CD4-positive, alpha-beta T cell treated with Interleukin-15 for 4 hours (primary cell): ENCODE measurements around the gene BIRC3.

Experiments used
- DNase-seq: peaks from one replicate; pipeline ENCODE4 v3.0.0-alpha.2; 2020; ENCODE audit warnings: low spot score

BIRC3 gene

DNA sequence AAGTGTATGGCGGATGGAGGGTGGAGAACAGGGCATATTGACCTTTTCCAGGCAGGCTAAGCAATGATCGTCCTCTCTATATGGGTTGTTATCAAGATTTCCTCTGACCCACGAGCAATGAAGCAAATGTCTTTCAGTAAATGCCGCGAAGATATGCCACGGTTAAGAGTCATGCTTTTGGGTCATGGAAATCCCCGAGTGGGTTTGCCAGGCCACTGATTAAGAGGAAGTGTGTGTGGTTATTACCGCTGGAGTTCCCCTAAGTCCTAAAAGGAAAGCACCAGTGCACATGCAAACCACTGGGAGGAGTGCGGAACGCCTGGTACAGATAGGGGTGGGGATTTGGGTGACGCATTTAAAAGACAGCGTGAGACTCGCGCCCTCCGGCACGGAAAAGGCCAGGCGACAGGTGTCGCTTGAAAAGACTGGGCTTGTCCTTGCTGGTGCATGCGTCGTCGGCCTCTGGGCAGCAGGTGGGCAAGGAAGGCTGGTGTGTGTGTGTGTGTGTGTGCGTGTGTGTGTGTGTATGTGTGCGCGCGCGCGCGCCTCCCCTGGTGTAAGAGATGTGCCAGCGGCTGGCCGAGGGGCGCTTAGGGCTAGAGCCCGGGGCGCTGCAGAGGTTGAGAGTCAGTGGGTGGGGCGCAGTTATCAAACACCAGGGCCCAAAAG is at the start of gene BIRC3:
Gene BIRC3, plus strand, starts transcription at position 386 of the 669 bp plus-strand sequence. CDS start 7,026 bp downstream, outside the sequence.
- DNase-seq, result peak; percentile 97

DNA sequence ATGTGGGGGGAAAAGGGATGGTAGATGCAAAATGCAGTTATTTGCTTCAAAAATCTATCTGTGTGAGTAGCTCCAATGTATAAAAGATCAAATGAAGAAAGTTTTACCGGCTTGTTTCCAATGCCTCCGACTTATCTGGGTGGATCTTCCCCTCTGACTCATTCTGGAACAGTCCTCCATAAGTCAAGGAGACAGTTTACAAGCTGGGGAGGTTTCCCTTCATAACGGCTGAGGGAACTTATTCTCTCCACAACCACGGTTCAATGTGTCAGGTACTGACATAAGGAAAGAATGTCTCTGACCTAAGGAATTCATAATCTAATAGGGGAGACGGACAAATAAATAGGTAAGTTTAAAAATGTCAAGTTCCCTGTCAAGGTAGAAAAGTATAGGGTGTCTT is 49.7 kb upstream of the BIRC3 start:
- no peak for DNase-seq

DNA sequence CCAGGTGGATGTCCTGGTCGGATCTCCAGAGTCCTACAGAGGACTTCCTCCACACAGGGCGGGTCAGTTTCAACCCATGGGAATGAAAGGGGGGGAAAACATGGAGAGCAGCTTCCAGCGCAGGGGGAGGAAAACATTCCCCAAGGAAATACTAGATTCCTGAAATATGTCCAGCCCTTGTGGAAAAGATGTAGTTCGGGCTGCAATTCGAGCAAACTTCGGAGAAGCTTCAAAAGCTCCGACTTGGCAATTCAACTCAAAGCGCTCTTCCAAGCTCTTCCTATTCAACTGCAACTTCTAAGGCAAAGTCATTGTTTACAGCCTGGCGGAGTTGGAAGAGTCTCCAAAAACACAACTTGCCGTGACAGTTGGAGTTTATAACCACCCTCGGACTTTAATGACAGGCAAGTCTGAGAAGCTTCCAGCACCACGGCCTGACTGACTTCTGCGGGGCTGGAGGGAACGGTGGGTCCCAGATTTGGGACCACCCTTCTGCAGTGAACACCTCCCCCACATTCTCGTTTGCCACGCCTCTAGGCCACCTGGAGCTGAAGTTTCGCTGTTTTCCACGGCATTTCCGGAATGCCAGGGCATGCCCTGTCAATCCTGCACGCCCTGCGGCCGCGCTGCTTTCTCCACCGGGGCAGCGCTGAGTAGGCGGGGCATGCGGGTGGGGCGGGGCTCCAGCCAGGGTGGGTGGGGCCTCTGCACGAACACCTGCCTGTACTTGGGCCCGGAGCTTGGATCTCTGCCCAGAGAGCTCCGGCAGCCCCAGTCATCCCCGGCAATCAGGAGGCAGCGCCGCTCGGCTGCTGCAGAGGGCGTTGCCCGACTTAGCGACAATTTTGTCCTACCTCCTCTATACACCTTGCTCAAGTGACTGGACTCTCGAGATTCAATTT is 49.0 kb upstream of the BIRC3 start:
- peak; percentile 84 for DNase-seq

DNA sequence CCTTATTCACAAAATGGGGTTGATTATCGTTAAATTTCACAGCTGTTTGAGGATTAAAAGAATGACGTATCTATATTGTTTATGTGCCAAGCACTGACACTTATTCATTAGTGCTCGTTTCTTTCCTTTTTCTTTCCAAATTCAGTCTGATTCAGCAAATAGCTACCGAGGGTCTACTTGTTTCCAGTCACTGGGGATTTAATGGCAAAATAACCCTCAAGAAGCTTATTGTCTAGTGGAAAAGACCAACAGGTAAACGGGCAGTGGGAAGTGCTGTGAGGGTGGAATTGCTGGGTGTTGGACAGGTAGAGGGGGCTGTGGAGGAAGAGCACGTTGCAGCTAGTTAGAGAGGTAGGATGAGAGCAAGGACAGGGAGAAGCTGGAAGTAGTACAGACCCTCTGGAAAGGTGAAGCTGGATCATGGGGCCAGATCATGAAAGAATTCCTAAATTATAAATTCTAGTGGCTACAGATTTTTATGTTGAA is 48.3 kb upstream of the BIRC3 start:
- DNase-seq, result no peak

DNA sequence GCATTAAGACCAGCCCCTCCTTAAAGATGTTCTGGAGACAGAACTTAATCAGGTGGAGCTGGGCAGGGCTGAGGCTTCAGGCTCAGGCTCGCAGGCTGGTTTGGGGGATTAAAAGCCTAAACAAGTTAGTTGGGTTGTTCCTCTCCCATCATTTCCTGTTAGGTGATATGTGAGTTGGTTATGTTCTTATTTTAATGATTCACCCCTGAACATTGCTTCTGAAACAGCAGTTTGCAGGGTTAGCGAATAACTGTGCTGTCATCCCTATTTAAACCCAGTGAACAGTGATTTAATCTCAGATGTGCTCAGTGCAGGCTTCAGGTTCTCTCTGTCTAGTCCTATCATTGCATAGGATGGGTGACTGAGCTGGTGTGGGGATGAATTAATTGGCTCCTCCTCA is 47.4 kb upstream of the BIRC3 start:
- no peak for DNase-seq

DNA sequence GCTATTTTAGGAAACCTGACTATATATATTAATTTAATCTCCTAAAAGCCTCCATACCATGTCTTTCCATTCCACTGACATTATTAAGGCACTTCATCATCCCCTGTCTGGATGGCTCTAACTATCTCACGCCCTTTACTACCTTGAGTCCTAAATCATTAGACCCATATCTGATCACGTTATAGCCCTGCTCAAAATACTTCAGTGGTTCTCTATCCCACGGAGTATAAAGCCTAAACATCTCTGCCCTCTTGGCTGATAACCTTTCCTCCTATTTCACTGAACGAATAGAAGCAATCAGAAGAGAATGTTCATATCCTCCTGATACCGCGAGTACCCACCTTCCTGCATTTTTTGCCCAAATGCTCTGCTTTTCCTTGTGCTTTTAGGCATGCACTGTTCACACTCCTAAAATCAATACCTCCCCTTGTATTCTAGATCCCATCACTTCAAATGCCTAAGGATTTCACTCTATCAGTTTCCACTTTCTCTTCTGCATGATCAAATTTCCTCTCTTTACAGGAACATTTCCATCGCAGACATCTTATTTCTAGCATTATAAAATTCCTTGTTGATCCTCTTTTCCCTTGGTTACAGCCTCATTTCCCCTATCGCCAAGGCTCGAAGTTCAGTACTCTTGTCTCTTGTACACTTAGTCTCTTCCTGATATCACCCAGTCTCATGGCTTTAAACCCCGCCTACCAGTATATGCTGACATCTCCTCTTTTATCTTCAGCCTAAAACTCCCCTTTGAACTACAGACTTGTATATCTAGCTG is 45.0 kb upstream of the BIRC3 start:
- DNase-seq, result no peak

DNA sequence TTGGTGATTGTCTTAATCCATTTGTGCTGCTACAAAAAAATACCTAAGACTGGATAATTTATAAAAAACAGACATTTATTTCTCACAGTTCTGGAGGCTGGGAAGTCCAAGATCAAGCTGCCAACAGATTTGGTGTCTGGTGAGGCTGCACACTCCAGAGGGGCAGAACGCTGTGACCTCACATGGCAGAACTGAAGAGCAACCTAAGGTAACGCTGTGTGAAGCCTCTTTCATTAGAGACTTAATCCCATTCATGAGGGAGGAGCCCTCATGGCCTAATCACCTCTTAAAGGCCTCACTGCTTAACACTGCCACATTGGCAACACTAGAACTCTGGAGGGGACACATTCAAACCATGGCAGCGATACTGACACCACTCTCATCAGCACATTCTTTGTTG is 42.7 kb upstream of the BIRC3 start:
- DNase-seq, result no peak

DNA sequence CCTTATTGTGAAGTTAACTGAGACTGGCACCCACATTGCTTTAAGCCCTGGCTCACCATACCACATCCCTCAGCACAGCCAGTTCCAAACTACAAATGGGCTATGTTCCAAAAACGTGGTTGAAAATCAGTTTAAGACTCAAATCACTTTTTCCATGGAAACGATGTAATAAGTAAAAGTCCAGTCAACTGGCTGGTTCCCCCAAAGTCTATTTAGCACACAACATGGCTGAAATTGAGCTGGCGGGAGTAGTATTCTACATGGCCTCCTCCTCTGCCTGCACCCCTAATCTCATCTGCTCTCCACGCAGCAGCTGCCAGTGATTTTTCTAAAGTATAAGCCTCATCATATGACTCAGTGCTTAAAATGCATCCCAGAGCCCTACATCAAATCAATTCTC is 40.9 kb upstream of the BIRC3 start:
- no peak for DNase-seq

DNA sequence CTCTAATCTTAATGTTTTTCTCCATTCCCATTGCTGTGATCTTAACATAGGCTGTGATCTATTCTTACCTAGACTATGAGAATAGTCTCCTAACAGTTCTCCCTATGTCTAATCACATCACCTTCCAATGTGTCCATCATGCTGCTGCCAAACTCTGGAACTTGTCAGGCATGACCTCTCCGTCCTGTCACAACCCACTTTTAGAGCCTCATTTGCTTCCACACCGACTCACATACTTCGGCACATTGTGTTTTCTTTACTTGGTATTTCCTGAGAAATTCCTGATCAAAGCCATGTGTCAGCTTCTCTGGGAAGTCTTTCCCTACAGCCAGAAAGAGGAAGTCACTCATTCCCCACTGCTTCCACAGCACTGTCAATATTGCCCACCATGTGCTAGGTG is 40.5 kb upstream of the BIRC3 start:
- DNase-seq, result no peak

DNA sequence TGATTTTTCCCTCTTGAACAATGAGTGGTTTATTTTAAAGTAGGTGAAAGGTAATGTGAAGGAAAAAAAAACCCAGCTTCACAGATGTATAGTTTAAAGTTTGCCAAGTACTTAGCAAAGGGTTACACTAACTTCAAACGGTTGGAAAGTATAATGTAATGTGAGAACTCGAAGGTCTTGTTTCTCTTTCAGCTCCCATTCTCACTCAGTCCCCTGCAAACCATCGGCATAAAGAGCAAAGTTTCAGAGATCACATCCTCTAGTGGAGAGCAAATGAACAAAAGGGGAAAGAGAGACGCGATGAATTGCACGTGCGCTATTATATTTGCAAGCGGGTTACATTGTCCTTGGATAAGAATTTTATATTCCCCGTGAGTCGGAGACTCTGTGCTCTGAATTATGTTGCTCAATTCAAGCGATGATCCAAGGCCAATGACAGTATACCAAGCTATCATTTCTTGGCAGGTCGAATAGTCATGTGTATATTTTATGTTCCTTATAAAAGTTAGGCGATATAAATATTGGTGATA is 37.6 kb upstream of the BIRC3 start:
- no peak for DNase-seq

DNA sequence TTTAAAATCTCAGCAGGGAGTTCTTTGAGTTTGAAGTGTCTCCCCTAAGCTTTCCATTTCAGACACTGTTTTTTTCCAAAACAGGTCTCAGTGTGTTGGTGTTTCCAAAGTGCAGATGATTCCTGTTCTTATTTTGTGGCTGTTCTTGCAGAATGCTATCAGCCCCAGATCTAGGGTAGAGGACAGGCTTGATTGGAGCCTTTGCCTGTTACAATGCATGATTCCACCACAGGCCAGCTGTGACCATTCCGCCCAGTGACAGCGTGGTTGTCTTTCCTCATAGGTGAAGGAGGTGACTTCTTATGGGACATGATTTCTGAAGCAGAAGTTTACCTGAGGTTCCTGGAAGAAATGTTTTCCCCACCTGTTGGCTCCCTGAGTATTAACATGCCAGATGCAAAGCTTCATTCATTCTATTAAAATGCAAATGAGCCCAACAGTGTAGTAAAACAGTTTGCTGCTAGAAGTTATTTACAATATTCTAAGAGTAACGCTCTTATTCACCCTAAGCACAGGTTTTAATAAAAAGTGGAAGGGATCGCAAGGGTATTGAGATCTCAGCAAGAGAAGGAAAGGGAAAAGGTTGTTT is 36.9 kb upstream of the BIRC3 start:
- DNase-seq, result no peak

DNA sequence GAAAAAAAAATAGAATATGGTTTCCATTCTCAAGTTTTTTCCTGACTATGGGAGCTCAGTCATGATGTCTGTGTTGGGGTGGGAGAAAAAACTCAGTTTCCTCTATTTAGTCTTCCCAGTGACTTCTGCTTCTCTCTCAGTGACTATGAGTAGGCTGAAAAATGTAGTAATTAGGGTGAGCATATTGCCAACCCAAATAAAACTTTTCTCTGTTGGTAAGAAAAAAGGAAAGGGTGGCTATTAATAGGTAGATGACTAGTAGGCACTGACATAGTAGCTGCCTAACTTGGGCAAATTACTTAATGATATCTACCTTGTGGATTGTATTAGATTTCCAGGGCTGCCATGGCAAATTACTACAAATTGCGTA is 34.2 kb upstream of the BIRC3 start:
- DNase-seq, result no peak

DNA sequence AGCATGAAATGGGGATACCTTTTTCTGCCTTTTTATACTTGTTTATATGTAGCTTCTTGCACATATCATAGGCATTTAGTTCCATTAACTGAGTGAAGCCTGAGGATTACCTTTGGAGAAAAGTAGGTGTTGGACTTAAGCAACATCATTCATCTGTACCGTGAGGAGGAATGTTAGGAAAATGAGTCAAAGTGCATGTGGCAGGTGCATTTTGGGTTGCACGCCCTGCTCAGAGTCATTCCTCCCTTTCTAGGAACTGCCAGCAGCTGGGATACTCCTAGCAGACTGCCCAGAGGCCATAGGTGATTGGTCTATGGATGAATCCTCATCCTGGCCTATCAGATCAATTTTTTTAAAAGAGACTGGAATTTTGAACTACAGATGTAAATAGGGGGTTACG is 33.3 kb upstream of the BIRC3 start:
- DNase-seq, result no peak

DNA sequence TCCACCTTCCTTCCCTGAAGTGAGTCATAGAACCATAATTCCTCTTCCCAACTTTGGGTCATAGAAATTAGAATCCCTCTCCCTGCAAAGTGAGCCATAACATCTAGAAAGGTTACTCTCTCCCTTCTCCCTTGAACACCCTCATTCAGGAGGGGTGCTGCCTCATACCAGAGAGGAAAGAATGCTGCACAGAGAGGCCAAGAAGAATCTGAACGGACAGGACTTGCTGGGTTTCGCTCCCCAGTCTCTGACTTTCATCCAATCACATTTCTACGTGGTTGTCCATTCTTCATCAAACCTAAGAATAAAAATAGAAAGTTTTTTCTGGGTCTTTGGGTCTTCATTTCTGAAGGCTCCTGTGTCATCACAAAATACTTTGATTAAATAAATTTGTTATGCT is 31.0 kb upstream of the BIRC3 start:
- no peak for DNase-seq

DNA sequence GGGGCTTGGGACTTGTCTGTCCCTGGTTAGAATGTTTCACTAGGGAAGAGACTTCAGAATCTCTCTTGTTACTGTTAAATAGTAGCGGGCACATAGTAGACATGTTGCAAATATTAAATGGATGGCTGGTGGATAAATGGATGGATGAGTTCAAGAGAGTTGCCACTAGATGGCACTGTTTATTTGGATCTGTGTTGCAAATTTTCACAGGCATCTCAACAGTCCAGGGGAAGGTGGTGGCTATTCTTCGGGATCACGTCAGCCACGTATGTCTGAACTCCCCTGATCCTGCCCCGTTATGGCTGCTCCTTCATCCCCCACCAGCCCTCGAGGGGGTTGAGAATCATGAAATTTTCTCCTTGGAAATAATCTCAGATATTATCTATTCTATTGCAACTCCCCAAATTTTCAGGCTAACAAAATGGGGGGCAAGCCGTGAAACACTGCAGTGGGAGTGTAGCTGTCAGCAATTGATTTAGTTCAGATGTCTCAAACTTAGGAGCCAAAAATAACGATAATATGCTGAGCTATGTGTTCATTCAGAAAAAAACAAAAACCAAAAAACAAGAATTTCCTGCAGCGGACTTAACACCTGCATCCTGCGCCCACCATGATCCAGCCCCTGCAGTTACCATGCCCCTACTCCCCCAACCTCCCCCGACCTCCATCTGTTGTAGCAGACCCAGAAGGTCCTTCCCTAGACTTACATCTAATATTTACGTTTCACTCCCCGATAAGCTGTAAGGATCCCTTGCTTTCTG is 29.1 kb upstream of the BIRC3 start:
- peak; percentile 78 for DNase-seq

DNA sequence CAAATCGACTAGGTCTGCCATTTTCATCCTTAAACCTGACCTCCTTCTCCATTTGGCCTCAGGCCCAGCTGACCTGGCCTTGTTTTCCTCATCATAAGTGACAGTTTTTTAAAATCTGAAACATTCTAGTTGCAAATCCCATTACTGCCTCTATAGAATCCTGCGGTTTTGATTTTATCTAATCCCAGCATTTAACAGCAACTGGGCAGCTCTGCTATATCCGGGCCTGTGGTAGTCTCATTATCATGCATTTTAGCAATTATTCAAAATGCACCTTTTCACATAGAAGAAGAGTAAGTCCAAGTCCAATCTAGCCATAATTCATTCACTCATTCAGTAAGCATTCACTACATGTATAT is 28.6 kb upstream of the BIRC3 start:
- no peak for DNase-seq

DNA sequence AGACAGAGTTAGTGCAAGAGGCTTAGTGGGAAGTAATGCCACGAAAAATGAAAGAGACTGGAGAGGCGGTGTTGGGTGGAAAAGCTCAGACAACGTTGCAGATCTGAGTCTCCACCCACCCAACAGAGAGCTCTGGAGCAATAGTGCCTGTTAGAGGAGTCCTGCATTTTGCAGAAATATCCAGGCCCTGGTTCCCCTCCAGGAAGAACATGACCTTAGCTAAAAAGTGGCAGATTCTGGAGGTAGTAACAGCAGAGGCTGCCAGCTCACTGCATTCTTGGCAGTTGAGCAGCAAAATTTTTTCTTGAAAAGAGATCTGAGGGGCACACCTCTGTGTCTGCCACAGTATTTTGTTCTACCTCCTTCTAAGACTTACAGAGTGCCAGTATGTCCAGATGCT is 27.7 kb upstream of the BIRC3 start:
- no peak for DNase-seq

DNA sequence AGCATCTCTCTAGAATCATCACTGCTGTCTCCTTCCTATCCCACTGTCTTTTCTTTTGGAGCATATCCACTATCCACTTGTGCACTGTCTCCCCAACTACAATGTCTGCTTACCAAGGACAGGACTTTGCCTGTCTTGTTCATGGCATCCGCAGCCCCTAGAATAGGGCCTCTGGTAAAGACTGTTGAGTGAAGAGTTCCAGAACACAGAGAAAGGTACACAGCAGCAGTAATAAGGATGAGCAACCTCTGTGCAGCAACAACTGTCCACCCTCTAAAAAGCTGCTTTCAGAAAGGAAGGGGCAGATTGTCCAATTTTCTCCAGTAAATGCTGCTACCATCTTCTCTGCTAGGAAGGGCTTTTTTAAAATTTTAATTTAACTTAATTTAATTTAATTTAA is 25.5 kb upstream of the BIRC3 start:
- no peak for DNase-seq

DNA sequence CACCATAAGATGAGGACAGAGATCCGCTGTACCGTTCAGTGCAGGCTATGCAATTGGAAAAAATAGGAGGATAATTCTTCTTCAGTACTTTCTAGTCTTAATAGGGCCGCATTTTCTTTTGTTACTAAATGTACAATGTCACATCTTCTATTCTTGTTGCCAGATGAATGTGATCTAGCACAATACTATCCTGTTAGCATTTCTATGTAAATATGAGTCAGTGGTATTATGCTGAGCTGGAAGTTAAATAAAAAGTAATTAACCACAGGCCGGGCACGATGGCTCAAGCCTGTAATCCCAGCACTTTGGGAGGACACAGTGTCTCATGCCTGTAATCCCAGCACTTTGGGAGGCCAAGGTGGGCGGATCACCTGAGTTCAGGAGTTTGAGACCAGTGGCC is 24.4 kb upstream of the BIRC3 start:
- no peak for DNase-seq

DNA sequence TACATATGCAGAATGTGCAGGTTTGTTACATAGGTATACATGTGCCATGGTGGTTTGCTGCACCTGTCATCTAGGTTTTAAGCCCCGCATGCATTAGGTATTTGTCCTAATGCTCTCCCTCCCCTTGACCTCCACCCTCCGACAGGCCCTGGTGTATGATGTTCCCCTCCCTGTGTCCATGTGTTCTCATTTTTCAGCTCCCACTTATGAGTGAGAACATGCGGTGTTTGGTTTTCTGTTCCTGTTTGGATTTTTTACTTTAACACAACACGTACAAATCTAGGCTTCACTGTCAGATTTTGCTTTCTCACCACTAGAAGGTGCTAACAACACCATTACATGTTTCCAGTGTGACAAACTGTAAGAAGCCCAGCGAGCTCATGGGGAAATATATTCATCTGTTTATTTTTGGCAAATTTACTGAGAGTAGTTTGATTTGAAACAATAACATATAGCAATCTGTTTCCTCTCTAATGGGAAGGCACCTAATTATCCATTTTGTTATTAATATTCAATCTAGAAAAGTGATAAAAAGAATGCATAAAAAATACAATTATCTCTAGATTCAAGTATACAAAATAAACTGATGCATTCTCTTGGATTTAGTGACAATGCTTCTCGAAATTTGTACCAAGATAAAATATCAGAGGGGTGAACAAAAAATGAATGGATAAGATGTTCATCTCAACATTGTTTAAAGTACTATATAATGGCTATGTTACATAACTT is 23.2 kb upstream of the BIRC3 start:
- DNase-seq, result peak; percentile 78

DNA sequence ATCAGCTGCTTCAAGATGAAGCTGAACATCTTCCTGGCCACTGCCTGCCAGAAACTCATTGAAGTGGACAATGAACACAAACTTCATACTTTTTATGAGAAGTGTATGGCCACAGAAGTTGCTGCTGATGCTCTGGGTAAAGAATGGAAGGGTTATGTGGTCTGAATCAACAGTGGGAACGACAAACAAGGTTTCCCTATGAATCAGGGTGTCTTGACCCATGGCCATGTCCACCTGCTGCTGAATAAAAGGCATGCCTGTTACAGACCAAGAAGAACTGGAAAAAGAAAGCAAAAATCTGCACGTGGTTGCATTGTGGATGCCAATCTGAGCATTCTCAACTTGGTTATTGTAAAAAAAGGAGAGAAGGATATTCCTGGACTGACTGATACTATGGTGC is 22.2 kb upstream of the BIRC3 start:
- no peak for DNase-seq
